T-cell (primary cell): ENCODE data around the gene VPS41. TPM values are rescaled to one million over a fixed set of nuclear protein-coding genes. Genes with fewer than 3 reads are reported as not detected.
"Not testable (repeated sequence)": the region's sequence is repeated elsewhere in the genome, so short reads cannot be mapped to it uniquely, and the experiment has no call there.

Source experiments
- ATAC-seq, 4 experiments: fragments of 200-7000 bp in 3 of 4; fragments of 150-1000 bp in 1 of 4; cut with Tn5 transposase; replicated peaks in 1 of 4; 1 replicate in 3 of 4; 2 replicates in 1 of 4; pipeline ENCODE4 v1.10.0; 2021; ENCODE audit warnings: moderate library complexity in 3 of 4, mild to moderate bottlenecking in 2 of 4, moderate number of reproducible peaks in 1 of 4
- CTCF ChIA-PET, 2 donors: fragments of 300-600 bp; sonication (Branson Sonifier 250); formaldehyde crosslinking; loops; one replicate each; lab custom pipeline; 2022; ENCODE audit warnings: antibody characterized with exemption in 2 of 2; lab: Charles Lee
- POLR2A ChIA-PET, 2 donors: fragments of 300-600 bp; sonication (Branson Sonifier 250); formaldehyde crosslinking; loops; one replicate each; lab custom pipeline; 2022; ENCODE audit warnings: antibody characterized with exemption in 2 of 2; lab: Charles Lee
- DNase-seq, 35 experiments: peaks; one replicate each; pipeline versions ENCODE4 v3.0.0 to v3.0.0-alpha.2; 2013 to 2023
- H3K27ac ChIP-seq: one replicate; pipeline ENCODE4 v1.5.1; 2013; ENCODE audit warnings: low read length
- H3K27me3 ChIP-seq, 2 experiments: replicated peaks in 1 of 2; 1 replicate in 1 of 2; 2 replicates in 1 of 2; pipeline versions ENCODE4 v1.6.1 to v1.7.0; 2013; ENCODE audit warnings: low read length in 1 of 2, mixed read lengths in 1 of 2; ENCODE audit not compliant: control insufficient read depth in 2 of 2, insufficient read depth in 2 of 2; ENCODE audit errors: extremely low read depth in 1 of 2
- H3K36me3 ChIP-seq, 2 donors: 1 replicate in 1 of 2; 2 replicates in 1 of 2; pipeline versions ENCODE4 v1.6.1 to v1.7.0; 2013; ENCODE audit warnings: low read length in 1 of 2; ENCODE audit not compliant: control insufficient read depth in 2 of 2, insufficient read depth in 1 of 2; ENCODE audit errors: extremely low read depth in 1 of 2
- H3K4me1 ChIP-seq, 2 experiments: 1 replicate in 1 of 2; 2 replicates in 1 of 2; pipeline versions ENCODE4 v1.6.1 to v1.7.0; 2013; ENCODE audit warnings: low read length in 2 of 2, mixed read lengths in 1 of 2; ENCODE audit not compliant: insufficient read depth in 2 of 2, control insufficient read depth in 1 of 2; ENCODE audit errors: extremely low read depth in 1 of 2
- H3K4me3 ChIP-seq, 2 donors: 1 replicate in 1 of 2; 2 replicates in 1 of 2; pipeline versions ENCODE4 v1.5.1 to v1.7.0; 2013; ENCODE audit warnings: mild to moderate bottlenecking in 2 of 2, low read length in 1 of 2, moderate library complexity in 1 of 2; ENCODE audit not compliant: control insufficient read depth in 1 of 2; ENCODE audit errors: extremely low read depth in 1 of 2
- H3K9me3 ChIP-seq: 2 replicates; pipeline ENCODE4 v1.7.0; 2013
- H3K27ac Mint-ChIP-seq, 2 donors: one replicate each; pipeline ENCODE4 v1.8.0; 2020 to 2021; ENCODE audit warnings: mild to moderate bottlenecking in 2 of 2, mixed read lengths in 2 of 2
- H3K27me3 Mint-ChIP-seq, 2 donors: one replicate each; pipeline ENCODE4 v1.8.0; 2021 to 2022; ENCODE audit warnings: mixed read lengths in 2 of 2
- H3K36me3 Mint-ChIP-seq: one replicate; pipeline ENCODE4 v1.8.0; 2021; ENCODE audit warnings: mixed read lengths
- H3K4me1 Mint-ChIP-seq, 3 donors: one replicate each; pipeline ENCODE4 v1.8.0; 2020 to 2022; ENCODE audit warnings: mixed read lengths in 3 of 3, mild to moderate bottlenecking in 1 of 3
- H3K4me3 Mint-ChIP-seq, 3 donors: one replicate each; pipeline ENCODE4 v1.8.0; 2020 to 2022; ENCODE audit warnings: mild to moderate bottlenecking in 3 of 3, mixed read lengths in 3 of 3, moderate library complexity in 3 of 3
- H3K9me3 Mint-ChIP-seq, 3 donors: one replicate each; pipeline ENCODE4 v1.8.0; 2020 to 2022; ENCODE audit warnings: mixed read lengths in 3 of 3
- WGBS: methylation state at CpG from one replicate; pipeline ENCODE4 v1.1.5; 2013; ENCODE audit warnings: missing lambda C conversion rate; ENCODE audit not compliant: insufficient coverage; 5-methylcytosine and 5-hydroxymethylcytosine counted together
- total RNA-seq, 35 experiments: library from RNA in 6 of 35; stranded (reverse) in 6 of 35; fragments of 120-200 nt in 1 of 35; gene quantifications; one replicate each; pipeline versions ENCODE4 v1.2.1 to v1.2.4 and lab custom pipeline; 2013 to 2026

VPS41 gene
- total RNA-seq, 5 donors from 2014 or later (not counting 1 experiment from before 2014, with no cell fraction given): 45.6 to 68.3 (median 55.3) TPM

- H3K4me1 Mint-ChIP-seq: peaks cover 21 to 23% (median 23%) of the 10 kb centered on the region in 3 donors
- ChIA-PET POLR2A (interaction anchor here in 1 of 2 donors (0.6 kb wide), 1 partner anchor 12 kb away, joined by 8 read pairs; no protein-coding TSS in a partner anchor), CTCF (no interaction called here)
- no peak for ATAC-seq
- H3K27ac Mint-ChIP-seq: no peak overlapping the region
- H3K9me3 ChIP-seq: no peaks in the 10 kb centered on the region
- H3K4me1 ChIP-seq: no peaks in the 10 kb centered on the region
- H3K27ac ChIP-seq: no peak overlapping the region
- no peaks in the 10 kb centered on the region for H3K27me3 ChIP-seq
- H3K4me3 ChIP-seq: no peak overlapping the region
- H3K36me3 Mint-ChIP-seq: peaks cover 64% of the 10 kb centered on the region
- no CpG with 5 or more reads among the region's 5 CpGs for WGBS
- DNase-seq: no peak
- H3K27me3 Mint-ChIP-seq: no peaks in the 10 kb centered on the region
- H3K4me3 Mint-ChIP-seq: no peak overlapping the region
- H3K9me3 Mint-ChIP-seq: no peaks in the 10 kb centered on the region
- peaks cover 0 to 11% of the 10 kb centered on the region in 2 donors for H3K36me3 ChIP-seq
These were observed 50.6 kb downstream of the VPS41 start for GRCh38 chr7:38858259-38858884.

- WGBS: no CpG with 5 or more reads among the region's 2 CpGs
These were observed 53.1 kb downstream of the VPS41 start for GRCh38 chr7:38855867-38856266.

GRCh38 chr7:38855386-38855785 lies 53.6 kb downstream of the VPS41 start:
- ChIA-PET CTCF (interaction anchor here in 1 of 2 donors (0.7 kb wide), 1 partner anchor 13 kb away, joined by 3 read pairs; no protein-coding TSS in a partner anchor), POLR2A (no interaction called here)
- Mint-ChIP-seq H3K27ac (no peak overlapping the region), H3K4me1 (peaks cover 22 to 23% (median 23%) of the 10 kb centered on the region in 3 donors), H3K27me3 (no peaks in the 10 kb centered on the region), H3K36me3 (peaks cover 47% of the 10 kb centered on the region), H3K4me3 (no peak overlapping the region), H3K9me3 (no peaks in the 10 kb centered on the region)
- DNase-seq: no peak
- WGBS: no CpG with 5 or more reads among the region's 4 CpGs
- H3K4me1 ChIP-seq: no peaks in the 10 kb centered on the region
- H3K27me3 ChIP-seq: no peaks in the 10 kb centered on the region
- no peaks in the 10 kb centered on the region for H3K9me3 ChIP-seq
- no peak for ATAC-seq
- H3K36me3 ChIP-seq: peaks cover 0 to 3% of the 10 kb centered on the region in 2 donors
- H3K4me3 ChIP-seq: no peak overlapping the region
- H3K27ac ChIP-seq: no peak overlapping the region

More at GRCh38 chr7:38855867-38856266, 53.1 kb downstream of the VPS41 start:
- H3K9me3 ChIP-seq: no peaks in the 10 kb centered on the region
- DNase-seq: no peak
- peaks cover 50% of the 10 kb centered on the region for H3K36me3 Mint-ChIP-seq
- no peak overlapping the region for H3K27ac ChIP-seq
- H3K4me1 Mint-ChIP-seq: peaks cover 22 to 23% (median 23%) of the 10 kb centered on the region in 3 donors
- H3K4me3 Mint-ChIP-seq: no peak overlapping the region
- no peak for ATAC-seq
- H3K27me3 Mint-ChIP-seq: no peaks in the 10 kb centered on the region
- no peak overlapping the region for H3K27ac Mint-ChIP-seq
- peaks cover 0 to 3% of the 10 kb centered on the region in 2 donors for H3K36me3 ChIP-seq
- no peaks in the 10 kb centered on the region for H3K27me3 ChIP-seq
- H3K4me3 ChIP-seq: no peak overlapping the region
- no peaks in the 10 kb centered on the region for H3K4me1 ChIP-seq
- H3K9me3 Mint-ChIP-seq: no peaks in the 10 kb centered on the region
- POLR2A ChIA-PET: no interaction called here
- CTCF ChIA-PET: interaction anchor here in 1 of 2 donors (0.7 kb wide), 1 partner anchor 13 kb away, joined by 3 read pairs; no protein-coding TSS in a partner anchor

GRCh38 chr7:38854947-38855346 lies 54.0 kb downstream of the VPS41 start:
- Mint-ChIP-seq H3K36me3 (peaks cover 43% of the 10 kb centered on the region), H3K4me1 (peaks cover 22 to 23% (median 23%) of the 10 kb centered on the region in 3 donors)
- H3K27me3 Mint-ChIP-seq, H3K27ac Mint-ChIP-seq, POLR2A ChIA-PET, H3K36me3 ChIP-seq, ATAC-seq, H3K9me3 Mint-ChIP-seq, H3K27me3 ChIP-seq, H3K4me1 ChIP-seq, H3K9me3 ChIP-seq, H3K27ac ChIP-seq, DNase-seq, H3K4me3 Mint-ChIP-seq, H3K4me3 ChIP-seq: not testable (repeated sequence)
- WGBS: 93% methylated on average over 3 of the region's 7 CpGs
- CTCF ChIA-PET: interaction anchor here (0.7 kb wide), 2 partner anchors 14 to 725 kb away, joined by 3 read pairs; no protein-coding TSS in a partner anchor

- H3K27me3 Mint-ChIP-seq: no peaks in the 10 kb centered on the region
- H3K4me3 ChIP-seq: no peak overlapping the region
- DNase-seq (no peak), ATAC-seq (no peak)
- no peaks in the 10 kb centered on the region for H3K9me3 ChIP-seq
- no peaks in the 10 kb centered on the region for H3K4me1 ChIP-seq
- H3K9me3 Mint-ChIP-seq: no peaks in the 10 kb centered on the region
- no peak overlapping the region for H3K4me3 Mint-ChIP-seq
- WGBS: no CpG with 5 or more reads among the region's 2 CpGs
- H3K27me3 ChIP-seq: no peaks in the 10 kb centered on the region
- peaks cover 0 to 4% of the 10 kb centered on the region in 2 donors for H3K36me3 ChIP-seq
- H3K27ac Mint-ChIP-seq: no peak overlapping the region
- peaks cover 11 to 22% (median 20%) of the 10 kb centered on the region in 3 donors for H3K4me1 Mint-ChIP-seq
- CTCF ChIA-PET: no interaction called here
- H3K36me3 Mint-ChIP-seq: peaks cover 53% of the 10 kb centered on the region
- POLR2A ChIA-PET: no interaction called here
- no peak overlapping the region for H3K27ac ChIP-seq
These were observed 57.7 kb downstream of the VPS41 start for GRCh38 chr7:38851321-38851720.

GRCh38 chr7:38846280-38846679 lies 62.7 kb downstream of the VPS41 start:
- Mint-ChIP-seq H3K4me1 (peaks cover 16 to 26% (median 23%) of the 10 kb centered on the region in 3 donors), H3K27me3 (no peaks in the 10 kb centered on the region), H3K27ac (no peak overlapping the region), H3K36me3 (peaks cover 39% of the 10 kb centered on the region), H3K4me3 (no peak overlapping the region), H3K9me3 (peaks cover 0 to 5% (median 0%) of the 10 kb centered on the region in 3 donors)
- ATAC-seq: no peak
- 83% methylated on average over 7 of the region's 7 CpGs for WGBS
- ChIA-PET CTCF (no interaction called here), POLR2A (no interaction called here)
- no peaks in the 10 kb centered on the region for H3K9me3 ChIP-seq
- no peak overlapping the region for H3K4me3 ChIP-seq
- no peaks in the 10 kb centered on the region for H3K4me1 ChIP-seq
- no peak overlapping the region for H3K27ac ChIP-seq
- DNase-seq: no peak
- peaks cover 0 to 3% of the 10 kb centered on the region in 2 donors for H3K36me3 ChIP-seq
- H3K27me3 ChIP-seq: no peaks in the 10 kb centered on the region
